A549 treated with ZK216348 at 1 μM for 4 hours (cell line): ENCODE results near the gene MOBP. TPM values are rescaled to one million over a fixed set of nuclear protein-coding genes. Genes with fewer than 3 reads are reported as not detected.

Source experiments
- total RNA-seq: library from RNA; stranded (reverse); fragments of 200-300 nt; extraction: Qiagen RNA extraction; gene quantifications from 5 replicates; pipeline ENCODE4 v1.2.3, GENCODE V29; 2022; ENCODE audit warnings: low read depth

MOBP gene
- total RNA-seq, result 0.15 to 0.36 TPM in 2 of 5 replicates, not detected in the others

DNA sequence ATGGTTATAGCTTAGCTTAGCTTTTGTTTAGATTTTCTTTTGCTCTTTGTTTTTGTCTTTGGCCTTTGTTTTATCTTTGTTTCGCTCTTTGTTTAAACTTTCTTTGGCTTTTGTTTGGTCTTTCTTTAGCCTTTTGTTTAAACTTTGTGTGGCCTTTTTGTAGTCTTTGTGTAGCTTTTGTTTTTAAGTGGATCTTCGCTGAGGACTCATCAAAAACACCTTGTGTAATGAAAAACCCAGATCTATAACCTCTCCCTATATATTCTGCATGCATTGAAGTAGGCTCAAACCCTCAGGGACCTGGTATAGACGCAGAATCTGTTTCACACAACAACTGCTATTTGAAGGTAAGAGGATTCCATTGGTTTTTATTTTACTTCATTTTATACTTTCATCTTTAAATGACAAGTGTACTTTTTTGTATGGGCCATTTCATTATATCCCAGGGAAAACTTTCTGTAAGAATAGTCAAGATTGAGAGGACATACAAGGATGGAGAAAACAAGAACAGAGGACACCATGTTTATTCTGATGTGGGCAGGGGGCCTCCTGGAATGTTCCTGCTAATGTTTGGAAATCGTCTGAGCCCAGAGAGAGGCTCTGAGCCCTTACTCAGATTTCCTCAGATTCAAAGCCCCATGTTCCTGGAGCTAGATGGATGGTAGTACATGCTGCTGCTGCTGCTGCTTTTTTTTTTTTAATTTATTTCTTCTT lies at the start of gene MOBP:
Gene MOBP, plus strand, starts transcription at position 287 of the 714 bp plus-strand sequence. CDS start 34,390 bp downstream, outside the sequence.

Other genes starting within 250 kb of the MOBP start
- gene CX3CR1, start 187.6 kb upstream of the MOBP start, total RNA-seq, result not detected in 5 replicates
- not detected in 5 replicates for gene CCR8, start 138.0 kb upstream of the MOBP start, total RNA-seq
- 36.7 to 45.9 TPM (median 38.0 TPM) in 5 replicates for gene SLC25A38, start 84.3 kb upstream of the MOBP start, total RNA-seq
- 2,440 to 2,963 TPM (median 2,631 TPM) in 5 replicates for gene RPSA, start 61.0 kb upstream of the MOBP start, total RNA-seq